DMS153 treated with DMSO at 0.1 percent for 48 hours (cell line): ENCODE measurements around the gene GOLGA6A.

Source experiments
- DNase-seq: peaks from one replicate; lab custom pipeline; 2025; ENCODE audit not compliant: unreplicated experiment; lab: John Stamatoyannopoulos, UW

The GOLGA6A gene

DNA sequence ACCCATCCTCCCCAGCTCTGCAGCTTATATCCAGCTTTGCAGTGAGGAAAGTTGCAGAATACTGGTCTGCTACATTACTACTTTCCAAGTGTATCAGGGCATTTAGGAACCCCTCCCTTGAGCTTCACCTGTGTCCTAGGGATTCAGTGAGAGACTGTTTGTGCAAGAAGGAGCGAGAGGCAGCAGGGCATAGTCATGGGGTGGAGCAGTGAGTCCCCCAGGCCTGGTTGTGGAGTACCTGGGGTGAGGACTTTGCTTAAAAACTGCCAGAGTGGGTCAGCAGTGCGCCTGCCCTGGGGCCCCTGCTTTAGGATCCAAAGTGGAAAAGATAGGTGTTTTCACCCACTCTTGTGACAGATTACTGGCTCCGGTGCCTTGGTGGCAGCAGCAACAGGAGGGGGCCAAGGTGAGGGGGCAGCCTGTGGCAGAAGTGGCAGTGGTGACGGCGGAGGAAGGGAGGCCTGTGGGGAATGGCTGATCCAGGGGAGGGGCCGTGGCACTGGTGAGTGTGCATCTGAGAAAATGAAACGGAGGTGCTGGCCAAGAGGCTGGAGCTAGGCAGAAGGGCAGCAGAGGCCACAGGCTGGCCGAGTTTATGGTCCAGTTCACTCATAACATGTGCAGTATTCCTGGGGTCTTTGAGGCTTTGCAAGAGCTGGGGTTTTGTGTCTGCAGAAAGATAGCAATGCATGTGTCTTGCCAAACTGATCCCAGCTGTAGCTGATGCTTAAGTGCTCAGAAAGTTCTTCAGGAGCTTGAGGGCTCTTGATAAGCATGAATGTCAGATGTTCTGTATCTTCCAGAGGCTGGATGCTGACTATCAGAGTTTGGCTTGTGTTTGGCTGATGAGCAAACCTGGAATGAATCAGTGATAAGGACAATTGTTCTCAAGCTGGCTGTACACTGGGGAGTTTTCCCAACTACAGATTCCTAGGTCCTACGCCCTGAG lies 43.4 kb downstream of the GOLGA6A start:
- no peak for DNase-seq

DNA sequence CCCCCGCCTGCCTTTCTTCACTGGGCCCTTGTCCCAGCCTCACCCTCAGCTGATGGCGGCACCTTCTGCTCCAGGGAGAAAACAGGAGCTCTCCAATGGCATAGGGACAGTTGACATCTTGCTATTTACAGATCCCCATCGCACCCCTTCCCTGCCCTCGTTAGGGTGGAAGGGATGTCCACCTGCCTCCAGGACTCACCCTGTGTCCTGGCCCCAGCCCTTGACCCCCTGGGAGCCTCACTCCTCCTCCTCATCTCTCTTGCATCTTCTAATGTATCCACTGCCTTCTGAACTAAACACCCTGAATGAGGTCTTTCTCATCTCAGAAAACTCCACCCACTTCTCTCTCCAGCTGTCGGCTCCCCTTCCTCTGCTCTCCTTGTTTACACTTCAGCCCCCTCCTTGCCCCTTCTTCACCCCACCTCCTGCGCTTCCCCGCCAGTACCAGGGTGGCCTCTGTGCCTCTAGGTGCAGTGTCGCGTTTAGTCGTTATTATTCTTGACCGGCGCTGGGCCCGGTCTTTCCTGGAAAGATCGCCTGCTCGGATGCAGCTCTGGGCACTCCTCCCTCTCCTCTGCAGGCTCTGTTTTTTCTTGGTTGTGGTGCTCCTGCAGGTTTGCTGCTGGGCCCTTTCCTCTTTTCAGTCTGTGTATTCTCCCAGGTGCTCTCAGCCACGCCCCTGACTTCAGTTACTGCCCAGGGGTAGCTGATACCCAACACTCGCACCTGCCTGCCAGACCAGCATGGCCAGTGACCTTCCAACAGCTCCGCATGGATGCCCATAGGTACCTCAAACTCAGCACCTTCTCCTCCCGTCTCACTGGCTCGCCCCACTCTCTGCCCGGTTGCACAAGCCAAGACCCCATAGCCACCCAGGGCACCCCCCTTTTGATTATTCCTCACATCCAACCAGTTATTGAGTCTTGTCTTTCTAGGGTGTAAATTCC lies 44.9 kb downstream of the GOLGA6A start:
- no peak for DNase-seq

DNA sequence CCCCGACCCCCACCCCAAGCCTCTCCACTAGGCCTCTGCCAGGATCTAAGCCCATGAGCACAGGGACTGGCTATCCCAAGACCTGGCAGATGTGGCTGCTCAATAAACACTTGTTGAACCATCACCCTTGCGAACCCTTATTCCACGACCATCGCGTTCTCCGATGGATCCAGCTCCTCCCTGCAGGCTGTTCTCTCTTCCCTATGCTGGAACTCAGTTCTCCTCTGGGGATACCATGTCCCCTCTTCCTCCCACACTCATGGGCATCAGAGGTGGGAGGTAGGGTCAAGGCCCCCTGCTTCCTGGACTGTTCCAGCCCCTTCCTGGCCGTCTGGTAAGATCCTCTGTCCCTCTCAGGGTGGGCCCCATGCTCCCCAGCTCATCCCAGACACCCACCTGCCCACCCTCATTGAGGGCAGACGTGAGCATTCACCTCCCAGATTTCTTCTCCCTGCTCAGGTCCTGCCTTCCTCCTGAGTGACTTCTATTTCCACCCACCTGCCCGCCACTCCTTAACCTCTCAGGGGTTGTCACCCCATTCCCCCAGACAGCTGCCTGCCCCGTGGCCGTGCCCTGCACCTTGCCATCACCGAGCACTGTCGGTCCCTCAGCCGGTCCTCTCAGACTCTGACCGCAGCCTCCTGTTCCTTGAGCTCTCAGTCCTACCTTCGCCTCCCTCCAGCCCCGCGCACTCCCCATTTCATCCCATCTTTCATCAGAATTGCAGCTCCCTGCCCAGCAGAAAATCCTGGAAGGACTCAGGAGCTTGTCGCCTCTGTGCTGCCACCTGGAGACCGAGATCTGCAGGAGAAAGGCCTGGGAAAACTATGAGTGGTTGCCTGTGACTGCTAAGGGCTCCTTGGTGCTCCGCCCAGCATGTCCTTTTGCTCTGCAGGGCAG lies 45.8 kb downstream of the GOLGA6A start:
- DNase-seq = no peak

DNA sequence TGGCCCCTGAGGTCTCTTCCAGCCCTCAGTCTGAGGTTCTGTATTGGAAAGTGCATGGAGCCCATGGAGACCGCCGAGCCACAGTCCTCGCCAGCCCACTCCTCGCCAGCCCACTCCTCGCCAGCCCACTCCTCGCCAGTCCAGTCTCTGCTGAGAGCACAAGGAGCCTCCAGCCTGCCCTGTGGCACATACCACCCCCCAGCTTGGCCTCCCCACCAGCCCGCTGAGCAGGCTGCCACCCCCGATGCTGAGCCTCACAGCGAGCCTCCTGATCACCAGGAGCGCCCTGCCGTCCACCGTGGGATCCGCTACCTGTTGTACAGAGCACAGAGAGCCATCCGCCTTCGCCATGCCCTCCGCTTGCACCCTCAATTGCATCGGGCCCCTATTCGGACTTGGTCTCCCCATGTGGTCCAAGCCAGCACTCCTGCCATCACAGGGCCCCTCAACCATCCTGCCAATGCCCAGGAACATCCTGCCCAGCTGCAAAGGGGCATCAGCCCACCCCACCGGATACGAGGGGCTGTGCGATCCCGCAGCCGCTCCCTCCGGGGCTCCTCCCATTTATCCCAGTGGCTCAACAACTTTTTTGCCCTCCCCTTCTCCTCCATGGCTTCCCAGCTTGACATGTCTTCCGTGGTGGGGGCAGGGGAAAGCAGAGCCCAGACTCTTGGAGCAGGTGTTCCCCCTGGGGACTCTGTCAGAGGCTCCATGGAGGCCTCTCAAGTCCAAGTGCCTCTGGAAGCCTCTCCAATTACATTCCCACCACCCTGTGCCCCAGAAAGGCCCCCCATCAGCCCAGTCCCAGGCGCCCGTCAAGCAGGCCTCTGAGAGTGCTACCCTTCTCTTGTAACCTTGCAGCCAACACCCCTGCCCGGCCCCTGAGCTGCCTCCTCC lies 47.0 kb downstream of the GOLGA6A start:
- DNase-seq = no peak

DNA sequence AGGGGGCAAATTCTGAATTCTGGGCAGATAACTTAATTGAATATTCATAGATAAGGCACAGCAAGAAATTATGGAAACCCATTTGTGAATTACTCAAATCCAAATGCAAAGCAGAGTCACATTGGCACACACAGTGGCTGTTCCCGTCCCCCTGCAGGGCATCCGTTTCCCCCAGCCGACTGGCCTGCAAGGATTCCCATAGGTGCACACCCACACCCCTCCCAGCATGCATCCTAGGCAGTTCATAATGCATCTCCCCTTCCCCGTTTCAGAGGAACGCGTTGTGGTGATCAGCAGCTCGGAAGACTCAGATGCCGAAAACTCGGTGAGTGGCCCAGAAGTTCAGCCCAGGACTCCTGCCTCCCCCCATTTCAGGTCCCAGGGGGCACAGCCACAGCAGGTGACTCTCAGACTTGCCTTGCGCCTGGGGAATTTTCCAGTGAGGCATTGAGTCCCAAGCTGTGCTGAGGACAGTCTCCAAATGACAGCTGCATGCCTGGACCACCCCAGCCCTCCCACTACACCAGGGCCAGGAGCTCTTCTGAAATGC lies 48.1 kb downstream of the GOLGA6A start:
- no peak for DNase-seq

DNA sequence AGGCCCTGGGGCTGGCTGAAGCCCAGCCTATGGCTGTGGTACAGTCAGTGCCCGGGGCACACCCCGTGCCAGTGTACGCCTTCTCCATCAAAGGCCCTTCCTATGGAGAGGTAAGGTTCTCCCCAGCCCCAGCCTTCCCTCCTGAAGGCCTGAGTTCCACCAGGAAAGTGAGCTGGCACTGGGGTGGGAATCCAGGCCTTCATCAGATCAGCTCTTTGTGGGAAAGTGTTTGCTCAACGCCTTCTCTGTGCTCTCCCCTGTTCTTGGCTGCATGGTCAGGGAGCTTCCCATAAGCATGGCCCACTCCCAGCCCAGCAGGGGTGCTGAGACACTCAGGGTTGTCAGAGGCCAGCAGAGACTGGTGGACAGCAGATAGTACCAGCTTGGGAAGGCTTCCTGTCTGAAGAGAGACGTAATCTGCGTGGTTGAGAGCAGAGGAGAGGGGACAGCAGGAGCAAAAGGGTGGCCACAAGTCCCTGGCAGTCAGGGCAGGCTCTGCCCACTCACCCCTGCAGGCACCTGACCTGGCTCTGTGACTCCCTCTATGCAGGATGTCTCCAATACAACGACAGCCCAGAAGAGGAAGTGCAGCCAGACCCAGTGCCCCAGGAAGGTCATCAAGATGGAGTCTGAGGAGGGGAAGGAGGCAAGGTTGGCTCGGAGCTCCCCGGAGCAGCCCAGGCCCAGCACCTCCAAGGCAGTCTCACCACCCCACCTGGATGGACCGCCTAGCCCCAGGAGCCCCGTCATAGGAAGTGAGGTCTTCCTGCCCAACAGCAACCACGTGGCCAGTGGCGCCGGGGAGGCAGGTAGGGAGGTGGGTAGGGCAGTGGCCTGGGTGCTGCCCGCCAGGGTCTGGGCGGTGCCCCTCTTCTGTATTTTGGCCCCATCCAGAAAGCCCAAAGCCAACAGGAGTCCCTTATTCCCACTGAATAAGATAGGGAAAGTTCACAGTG lies 49.5 kb downstream of the GOLGA6A start:
- no peak for DNase-seq

DNA sequence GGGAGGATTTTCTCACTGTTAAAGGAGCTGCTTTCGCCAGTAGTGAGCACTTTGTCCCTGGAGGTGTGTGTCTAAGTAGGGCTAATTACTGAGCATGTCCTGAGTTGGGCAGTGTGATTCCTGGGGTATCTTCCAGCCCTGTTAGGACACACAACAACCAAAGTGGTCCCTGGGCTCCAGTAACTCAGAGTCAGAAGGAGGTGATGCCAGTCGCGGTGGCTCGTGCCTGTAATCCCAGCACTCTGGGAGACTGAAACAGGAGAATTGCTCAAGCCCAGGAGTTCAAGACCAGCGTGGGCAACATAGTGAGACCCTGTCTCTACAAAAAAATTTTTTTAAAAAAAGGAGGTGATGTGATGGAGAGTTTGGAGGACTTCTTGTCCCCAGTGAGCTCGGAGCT lies 50.3 kb downstream of the GOLGA6A start:
- no peak for DNase-seq

DNA sequence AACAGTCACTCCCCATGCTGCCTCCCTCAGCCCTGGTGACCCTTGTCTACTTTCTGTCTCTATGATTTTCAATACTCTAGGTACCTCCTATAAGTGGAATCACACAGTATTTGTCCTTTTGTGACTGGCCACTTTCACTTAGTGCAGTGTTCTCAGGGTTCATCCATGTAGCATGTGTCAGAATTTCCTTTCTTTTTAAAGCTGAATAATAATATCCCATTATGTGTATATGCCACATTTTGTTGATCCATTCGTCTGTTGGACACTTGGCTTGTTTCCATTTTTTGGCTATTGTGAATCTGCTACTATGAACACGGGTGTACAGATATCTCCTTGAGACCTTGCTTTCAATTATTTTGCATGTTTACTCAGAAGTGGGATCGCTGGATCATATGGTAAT lies 53.7 kb downstream of the GOLGA6A start:
- DNase-seq = no peak

DNA sequence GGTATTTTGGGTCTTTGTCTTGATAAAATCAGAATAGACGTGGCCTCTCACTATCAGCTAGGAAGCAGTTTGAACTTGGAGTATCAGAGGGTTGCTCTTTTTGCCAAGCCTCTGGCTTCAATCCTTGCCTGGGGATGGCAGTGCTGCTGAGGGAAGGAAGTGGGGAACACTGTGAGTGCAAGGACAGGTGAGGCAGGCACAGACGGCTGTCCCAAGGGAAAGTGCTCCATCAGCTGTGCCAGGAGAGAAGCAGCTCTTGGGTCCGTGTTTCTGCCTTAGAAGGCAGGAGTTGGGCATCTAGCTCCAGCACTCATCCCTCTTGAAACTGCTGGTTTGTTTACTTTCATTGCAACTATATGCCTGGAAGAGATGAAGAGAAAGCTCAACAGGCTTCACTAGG lies 54.7 kb downstream of the GOLGA6A start:
- no peak for DNase-seq

DNA sequence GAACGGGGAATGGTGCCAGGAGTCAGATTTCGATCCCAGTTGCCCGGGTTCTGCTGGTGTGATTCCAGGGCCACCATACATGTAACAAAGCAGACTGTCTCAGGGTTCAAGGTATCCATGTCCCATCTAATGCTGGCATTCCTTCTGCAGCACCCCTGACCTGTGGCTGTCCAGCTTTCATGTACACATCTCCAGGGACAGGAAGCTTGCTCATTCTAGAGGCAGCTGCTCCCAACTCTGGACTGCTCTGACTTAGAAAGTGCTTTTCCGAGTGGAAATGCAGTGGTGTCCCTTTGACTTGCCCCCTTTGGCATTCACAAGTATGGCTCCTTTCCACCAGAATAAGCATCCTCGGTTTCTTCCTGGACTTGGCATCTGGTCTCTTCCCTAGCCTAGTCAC lies 56.9 kb downstream of the GOLGA6A start:
- no peak for DNase-seq

DNA sequence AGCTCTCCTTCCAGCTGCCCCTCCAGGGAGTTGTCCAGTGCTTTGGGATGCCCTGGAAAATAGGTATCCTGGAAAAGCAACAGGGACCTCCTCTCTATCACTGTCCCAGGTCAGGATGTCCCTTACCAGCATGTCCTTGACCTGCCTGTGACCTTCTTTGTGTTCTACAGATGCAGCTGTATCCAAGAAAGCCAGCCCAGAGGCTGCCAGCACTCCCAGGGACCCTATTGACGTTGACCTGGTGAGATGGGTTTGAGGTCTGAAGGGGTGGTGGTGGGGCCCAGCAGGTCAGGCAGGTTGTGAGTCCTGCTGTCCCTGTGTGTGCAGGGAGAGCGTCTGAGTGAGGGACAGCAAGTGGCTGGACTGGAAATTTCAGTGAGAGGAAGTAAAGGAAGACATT lies 57.7 kb downstream of the GOLGA6A start:
- no peak for DNase-seq

DNA sequence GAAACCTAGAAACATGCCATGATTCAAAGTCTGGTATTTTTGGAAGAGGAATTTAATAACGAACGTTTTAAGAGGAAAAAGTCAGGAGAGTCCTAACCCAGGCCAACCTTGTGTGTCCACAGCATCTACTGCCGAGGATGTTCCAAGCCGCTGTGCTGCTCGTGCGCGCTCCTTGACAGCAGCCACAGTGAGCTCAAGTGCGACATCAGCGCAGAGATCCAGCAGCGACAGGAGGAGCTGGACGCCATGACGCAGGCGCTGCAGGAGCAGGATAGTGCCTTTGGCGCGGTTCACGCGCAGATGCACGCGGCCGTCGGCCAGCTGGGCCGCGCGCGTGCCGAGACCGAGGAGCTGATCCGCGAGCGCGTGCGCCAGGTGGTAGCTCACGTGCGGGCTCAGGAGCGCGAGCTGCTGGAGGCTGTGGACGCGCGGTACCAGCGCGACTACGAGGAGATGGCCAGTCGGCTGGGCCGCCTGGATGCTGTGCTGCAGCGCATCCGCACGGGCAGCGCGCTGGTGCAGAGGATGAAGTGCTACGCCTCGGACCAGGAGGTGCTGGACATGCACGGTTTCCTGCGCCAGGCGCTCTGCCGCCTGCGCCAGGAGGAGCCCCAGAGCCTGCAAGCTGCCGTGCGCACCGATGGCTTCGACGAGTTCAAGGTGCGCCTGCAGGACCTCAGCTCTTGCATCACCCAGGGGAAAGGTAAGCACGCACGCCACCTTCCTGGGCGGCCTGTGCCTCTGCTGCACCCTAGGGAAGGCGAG lies 59.5 kb downstream of the GOLGA6A start:
- no peak for DNase-seq
